GM19239 (cell line): Measurements from ENCODE around the gene ITGA2B.
A peak's percentile ranks its signal among the peaks of the same experiment; 100 is the strongest.
"Not testable (repeated sequence)": the region's sequence is repeated elsewhere in the genome, so short reads cannot be mapped to it uniquely, and the experiment has no call there.

Source experiments
- DNase-seq: peaks from one replicate; pipeline ENCODE4 v3.0.0; 2011; ENCODE audit warnings: low spot score; ENCODE audit not compliant: insufficient read length
- FAIRE-seq: peaks from 2 replicates; lab custom pipeline; 2011; peaks lifted over from hg19 to GRCh38; lab: Jason Lieb, UNC

Gene ITGA2B

GRCh38 chr17:44338702-44339101 is 50.7 kb downstream of the ITGA2B start:
- DNase-seq (no peak), FAIRE-seq (no peak)

DNA sequence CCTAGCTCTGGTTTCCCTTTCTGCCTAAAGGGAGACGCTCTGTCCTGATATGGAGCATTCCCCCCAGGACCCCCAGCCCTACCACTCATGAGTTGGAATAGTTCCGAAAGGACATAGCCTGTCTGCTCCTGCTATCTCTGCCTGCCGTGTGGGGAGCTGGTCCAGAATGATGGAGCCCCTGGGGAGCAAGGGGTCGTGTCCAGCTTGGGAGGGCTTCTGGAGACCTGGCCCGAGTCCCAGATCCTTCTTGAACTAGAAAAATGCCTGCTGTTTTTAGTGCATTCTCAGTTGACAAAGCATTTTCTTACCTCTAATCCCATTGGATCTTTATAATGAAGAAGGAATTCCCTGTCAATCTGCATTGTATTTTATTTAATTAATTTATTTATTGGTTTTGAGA is 53.5 kb downstream of the ITGA2B start:
- DNase-seq (no peak), FAIRE-seq (no peak)

GRCh38 chr17:44335564-44335963 is 53.9 kb downstream of the ITGA2B start:
- FAIRE-seq (no peak), DNase-seq (no peak)

DNA sequence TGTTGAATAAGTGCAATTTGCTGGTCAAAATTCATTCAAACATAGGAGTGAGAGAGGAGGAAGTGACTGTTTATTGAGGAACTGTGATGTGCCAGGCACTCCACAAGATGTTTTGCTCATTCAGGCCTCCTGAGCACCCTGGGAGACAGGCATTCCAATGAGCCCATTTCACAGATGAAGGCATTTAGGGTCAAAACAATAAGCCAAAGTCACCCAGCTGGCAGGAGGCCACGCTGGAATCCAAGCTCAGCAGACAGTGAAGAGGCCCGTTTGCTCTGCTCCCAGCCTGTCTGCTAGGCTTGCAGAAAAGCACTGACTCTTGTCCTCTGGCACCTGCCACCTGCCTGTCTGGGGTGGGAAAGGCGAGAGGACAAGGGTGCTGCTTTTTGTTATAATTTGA is 54.7 kb downstream of the ITGA2B start:
- DNase-seq (no peak), FAIRE-seq (no peak)

GRCh38 chr17:44334315-44334714 is 55.1 kb downstream of the ITGA2B start:
- no peak for FAIRE-seq
- no peak for DNase-seq

- no peak for FAIRE-seq
These were observed 56.1 kb downstream of the ITGA2B start for GRCh38 chr17:44333371-44333770.

GRCh38 chr17:44331249-44331760 is 58.1 kb downstream of the ITGA2B start:
- DNase-seq (peak; percentile 68), FAIRE-seq (peak; percentile 94)

More at GRCh38 chr17:44333371-44333770, 56.1 kb downstream of the ITGA2B start:
- DNase-seq, result no peak

- FAIRE-seq, DNase-seq: not testable (repeated sequence)
These were observed 59.2 kb downstream of the ITGA2B start for GRCh38 chr17:44330263-44330662.

DNA sequence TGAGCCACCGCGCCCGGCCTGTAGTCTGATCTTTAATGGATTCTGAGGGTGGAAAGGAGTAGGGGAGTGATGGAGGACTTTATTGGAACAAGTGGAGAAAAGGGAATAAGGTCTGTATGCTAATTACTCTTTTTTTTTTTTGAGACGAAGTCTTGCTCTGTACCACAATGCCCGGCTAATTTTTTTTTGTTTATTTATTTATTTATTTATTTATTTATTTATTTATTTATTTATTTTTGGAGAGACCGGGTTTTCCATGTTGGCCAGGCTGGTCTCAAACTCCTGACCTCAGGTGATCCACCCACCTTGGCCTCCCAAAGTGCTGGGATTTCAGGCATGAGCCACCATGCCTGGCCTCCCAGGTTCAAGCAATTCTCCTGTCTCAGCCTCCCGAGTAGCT is 59.9 kb downstream of the ITGA2B start:
- FAIRE-seq, DNase-seq: not testable (repeated sequence)

GRCh38 chr17:44327715-44328449 is 61.6 kb downstream of the ITGA2B start:
- DNase-seq, result no peak
- no peak for FAIRE-seq

- peak; percentile 92 for DNase-seq
- FAIRE-seq, result peak; percentile 45
These were observed 62.5 kb downstream of the ITGA2B start for GRCh38 chr17:44326861-44327444.

DNA sequence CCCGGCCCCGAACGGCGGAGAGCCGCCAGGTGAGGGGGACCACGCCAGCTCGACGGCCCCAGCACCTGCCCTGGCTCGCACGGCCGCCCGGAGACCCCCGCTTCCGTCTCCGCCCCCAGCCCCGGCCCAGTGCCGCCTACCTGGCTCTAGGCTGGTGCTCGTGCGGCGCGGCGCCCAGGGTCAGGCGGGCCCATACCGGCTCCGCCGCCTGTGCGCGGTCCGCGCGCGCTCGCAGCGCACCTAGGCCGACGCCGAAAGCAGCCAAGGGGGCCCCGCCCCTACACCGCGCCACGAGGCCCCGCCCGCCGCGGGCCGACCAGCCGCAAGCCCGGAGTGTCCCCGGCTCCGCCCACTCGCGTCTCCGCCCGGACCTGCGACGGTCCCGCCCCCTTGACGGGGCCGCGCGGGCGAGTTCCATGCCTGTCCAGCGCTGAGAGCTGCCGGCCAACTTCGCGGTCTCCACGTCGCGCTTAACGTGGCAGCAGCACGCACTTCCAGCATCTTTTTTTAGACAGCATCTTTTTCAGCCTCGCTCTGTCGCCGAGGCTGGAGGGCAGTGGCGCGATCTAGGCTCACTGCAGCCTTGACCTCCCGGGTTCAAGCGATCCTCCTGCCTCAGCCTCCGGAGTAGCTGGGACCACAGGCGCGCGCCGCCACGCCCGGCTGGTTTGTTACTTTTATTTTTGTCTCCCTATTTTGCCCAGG is 64.7 kb downstream of the ITGA2B start, which contains the start of gene SLC25A39:
TSS of gene SLC25A39 (minus strand) at position 253 of the 705 bp plus-strand sequence. CDS start 1,261 bp downstream, outside the sequence.
- DNase-seq (peak; percentile 82), FAIRE-seq (peak; percentile 72)

GRCh38 chr17:44324092-44324570 is 65.3 kb downstream of the ITGA2B start:
- DNase-seq (no peak), FAIRE-seq (no peak)

GRCh38 chr17:44323359-44324091 is 65.9 kb downstream of the ITGA2B start:
- FAIRE-seq (no peak), DNase-seq (no peak)

DNA sequence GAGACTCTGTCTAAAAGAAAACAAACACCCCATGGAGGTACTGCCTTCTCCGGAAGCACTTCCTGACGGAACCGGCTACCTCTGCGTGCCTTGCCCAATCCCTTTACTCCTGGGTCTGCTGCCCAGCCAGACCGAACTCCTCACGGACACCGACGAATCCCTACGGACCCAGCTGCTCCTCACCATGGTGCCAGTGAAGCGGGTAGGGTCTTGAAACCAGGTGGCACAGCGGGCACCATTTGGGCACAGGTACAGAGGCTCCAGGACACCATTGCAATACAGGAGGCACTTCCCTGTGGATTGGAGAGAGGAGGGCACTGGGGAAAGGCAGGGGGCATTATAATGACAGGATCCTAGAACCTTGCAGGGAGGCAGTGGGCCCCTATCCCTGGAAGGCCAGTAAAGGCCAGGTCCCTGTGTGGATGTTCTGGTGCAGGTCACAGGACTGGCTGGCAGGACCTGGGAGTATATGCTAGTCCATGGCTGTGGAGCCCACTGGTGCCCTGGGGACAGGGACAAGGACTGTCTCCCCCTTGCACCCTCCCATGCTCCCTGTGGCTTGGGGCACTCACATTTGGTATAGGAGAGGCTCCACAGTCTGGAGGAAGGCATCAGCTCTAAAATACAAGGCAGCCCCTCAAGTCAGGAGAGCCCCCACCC is 67.1 kb downstream of the ITGA2B start:
- DNase-seq, result no peak
- no peak for FAIRE-seq
